GM23248 (cell line): ENCODE results near the gene MBTPS1. TPM values are rescaled to one million over a fixed set of nuclear protein-coding genes. Genes with fewer than 3 reads are reported as not detected.

ENCODE experiments used
- DNase-seq: peaks from one replicate; pipeline ENCODE4 v3.0.0-alpha.2; 2015
- H2AFZ ChIP-seq: fragments of 200-600 bp; sonication (generic); 2 replicates; pipeline ENCODE4 v1.6.1; 2016; ENCODE audit warnings: antibody characterized with exemption
- H3F3A ChIP-seq: fragments of 200-600 bp; sonication (generic); 2 replicates; pipeline ENCODE4 v1.6.1; 2016; ENCODE audit warnings: mild to moderate bottlenecking, antibody characterized with exemption, mixed run types; ENCODE audit not compliant: insufficient read depth
- H3K27ac ChIP-seq: fragments of 200-600 bp; sonication (generic); 2 replicates; pipeline ENCODE4 v1.5.1; 2016; ENCODE audit warnings: mild to moderate bottlenecking
- H3K27me3 ChIP-seq: fragments of 200-600 bp; sonication (generic); replicated peaks from 2 replicates; pipeline ENCODE4 v1.6.1; 2016; ENCODE audit warnings: mild to moderate bottlenecking; ENCODE audit not compliant: insufficient read depth
- H3K36me3 ChIP-seq: fragments of 200-600 bp; sonication (generic); 2 replicates; pipeline ENCODE4 v1.6.1; 2016; ENCODE audit warnings: low read depth, mild to moderate bottlenecking
- H3K4me1 ChIP-seq: fragments of 200-600 bp; sonication (generic); 2 replicates; pipeline ENCODE4 v1.6.1; 2016; ENCODE audit warnings: mild to moderate bottlenecking; ENCODE audit not compliant: insufficient read depth
- H3K4me2 ChIP-seq: fragments of 200-600 bp; sonication (generic); one replicate; pipeline ENCODE4 v1.6.1; 2016; ENCODE audit warnings: mild to moderate bottlenecking; ENCODE audit not compliant: unreplicated experiment
- H3K4me3 ChIP-seq: fragments of 200-600 bp; sonication (generic); 2 replicates; pipeline ENCODE4 v1.5.1; 2016; ENCODE audit warnings: mild to moderate bottlenecking
- H3K79me2 ChIP-seq: fragments of 200-600 bp; sonication (generic); 2 replicates; pipeline ENCODE4 v1.6.1; 2016; ENCODE audit warnings: mild to moderate bottlenecking; ENCODE audit not compliant: insufficient read depth
- H3K9ac ChIP-seq: fragments of 200-600 bp; sonication (generic); 2 replicates; pipeline ENCODE4 v1.6.1; 2016; ENCODE audit warnings: mild to moderate bottlenecking
- H3K9me2 ChIP-seq: fragments of 200-600 bp; sonication (generic); 2 replicates; pipeline ENCODE4 v1.6.1; 2016; ENCODE audit warnings: mixed run types, mild to moderate bottlenecking, moderate library complexity; ENCODE audit not compliant: insufficient read depth
- H3K9me3 ChIP-seq: fragments of 200-600 bp; sonication (generic); one replicate; pipeline ENCODE4 v1.6.1; 2017; ENCODE audit warnings: low read depth
- H4K20me1 ChIP-seq: fragments of 200-600 bp; sonication (generic); 2 replicates; pipeline ENCODE4 v1.6.0; 2016; ENCODE audit not compliant: insufficient read depth
- EZH2 ChIP-seq: fragments of 200-600 bp; sonication (generic); IDR thresholded peaks from 2 replicates; pipeline ENCODE4 v1.6.1; 2018; ENCODE audit warnings: antibody characterized with exemption, mild to moderate bottlenecking; ENCODE audit not compliant: insufficient read depth, poor library complexity, severe bottlenecking
- EZH2phosphoT487 ChIP-seq: fragments of 200-600 bp; sonication (generic); IDR thresholded peaks from 2 replicates; pipeline ENCODE4 v1.6.1; 2018; ENCODE audit warnings: antibody characterized with exemption, moderate library complexity, mild to moderate bottlenecking, low read depth; ENCODE audit not compliant: insufficient read depth
- WGBS, 2 experiments: methylation state at CpG; one replicate each; pipeline ENCODE4 v1.1.6; 2015 to 2017; ENCODE audit warnings: low lambda C conversion rate in 2 of 2, low coverage in 1 of 2; ENCODE audit errors: missing lambda C conversion rate in 2 of 2; 5-methylcytosine and 5-hydroxymethylcytosine counted together
- in situ Hi-C: fragments of 300-500 bp; cut with MboI; formaldehyde crosslinking; loops from 2 replicates; pipeline ENCODE4 v1.15.0; 2020
- polyA plus RNA-seq: library from polyadenylated mRNA; unstranded; fragments of >200 nt; fragmentation: Nextera tagmentation; extraction: Ambion mirVana; gene quantifications from 2 replicates; pipeline ENCODE4 v1.2.1, GENCODE V29; 2016
- total RNA-seq: library from RNA; depleted of rRNA; stranded (reverse); fragments of >200 nt; shearing (Covaris generic); gene quantifications from 2 replicates; pipeline ENCODE4 v1.2.3, GENCODE V29; 2014

MBTPS1 gene
- total and polyA plus RNA-seq, 2 experiments from 2014 or later, result 84.0 to 95.7 TPM

GRCh38 chr16:84080378-84080777, 36.4 kb downstream of the MBTPS1 start:
- H2AFZ ChIP-seq, result no peak overlapping the region
- H3K27ac ChIP-seq, result no peak overlapping the region
- H3K4me3 ChIP-seq, result no peak overlapping the region
- no peaks in the 10 kb centered on the region for H3K27me3 ChIP-seq
- DNase-seq, result no peak
- no peaks in the 10 kb centered on the region for H3K9me2 ChIP-seq
- TF ChIP-seq EZH2 (no peak), EZH2phosphoT487 (no peak)
- H3F3A ChIP-seq, result no peaks in the 10 kb centered on the region
- in situ Hi-C loops, result no loop called here
- H3K36me3 ChIP-seq, result peaks cover 54% of the 10 kb centered on the region
- H3K9me3 ChIP-seq, result no peaks in the 10 kb centered on the region
- H4K20me1 ChIP-seq, result no peaks in the 10 kb centered on the region; the same call in 1 of the 2 replicates
- WGBS, 2 experiments, result 85 to 87% methylated on average over 8 of the region's 8 CpGs
- H3K9ac ChIP-seq, result no peak overlapping the region
- no peak overlapping the region for H3K4me2 ChIP-seq
- no peaks in the 10 kb centered on the region for H3K4me1 ChIP-seq
- H3K79me2 ChIP-seq, result peaks cover 27% of the 10 kb centered on the region

DNA sequence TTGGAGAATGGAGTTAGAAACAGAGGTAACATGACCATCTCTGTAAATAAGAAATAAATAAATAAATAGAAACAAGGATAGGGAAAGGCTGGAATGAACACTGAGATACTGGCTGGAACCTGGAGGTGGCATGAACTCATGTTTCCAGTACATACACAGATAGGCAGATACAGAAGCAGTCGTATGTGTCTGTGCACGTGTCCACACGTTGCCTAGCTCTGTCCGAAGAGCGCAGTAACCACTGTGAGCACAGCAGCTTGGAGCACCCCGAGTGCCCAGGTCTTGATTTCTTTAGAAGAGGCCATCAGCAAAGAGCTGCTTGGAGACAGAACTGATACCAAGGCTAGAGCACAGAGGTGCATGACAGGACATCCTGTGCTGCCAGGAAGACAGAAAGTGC, 37.1 kb downstream of the MBTPS1 start:
- Histone ChIP-seq H3F3A (no peaks in the 10 kb centered on the region), H3K9me2 (no peaks in the 10 kb centered on the region), H2AFZ (no peak overlapping the region), H3K4me3 (no peak overlapping the region), H3K36me3 (peaks cover 53% of the 10 kb centered on the region), H3K27ac (no peak overlapping the region), H3K79me2 (peaks cover 27% of the 10 kb centered on the region), H3K9ac (no peak overlapping the region), H4K20me1 (no peaks in the 10 kb centered on the region; the same call in 1 of the 2 replicates), H3K9me3 (no peaks in the 10 kb centered on the region), H3K27me3 (no peaks in the 10 kb centered on the region), H3K4me1 (no peaks in the 10 kb centered on the region), H3K4me2 (no peak overlapping the region)
- DNase-seq, result no peak
- TF ChIP-seq EZH2phosphoT487, result no peak
- TF ChIP-seq EZH2, result no peak
- WGBS, 2 experiments, result 86 to 87% methylated on average over 6 of the region's 6 CpGs
- in situ Hi-C loops, result no loop called here

DNA sequence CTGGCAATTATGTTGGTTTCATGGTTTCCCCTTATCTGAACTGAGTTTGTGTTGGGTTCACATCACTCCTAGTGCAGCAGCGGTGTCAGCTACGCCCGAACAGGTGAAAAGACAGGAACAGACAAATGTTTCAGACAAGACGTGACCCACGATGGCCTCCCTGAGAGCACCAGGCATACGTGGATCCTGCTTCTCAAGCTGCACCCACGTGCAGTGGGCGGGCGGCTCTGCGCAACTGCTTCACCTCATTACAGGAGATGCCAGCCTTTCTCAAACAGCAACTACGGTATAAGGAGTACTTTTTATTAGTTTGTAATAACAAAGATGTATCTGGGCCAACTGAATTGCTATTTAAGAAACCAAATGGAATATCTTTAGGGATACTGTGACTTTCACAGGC, 41.4 kb downstream of the MBTPS1 start:
- TF ChIP-seq EZH2phosphoT487 (no peak), EZH2 (no peak)
- Histone ChIP-seq H3F3A (no peaks in the 10 kb centered on the region), H2AFZ (no peak overlapping the region), H3K9me3 (no peaks in the 10 kb centered on the region), H3K4me2 (no peak overlapping the region), H3K79me2 (peaks cover 27% of the 10 kb centered on the region), H3K27ac (no peak overlapping the region), H4K20me1 (no peaks in the 10 kb centered on the region; the same call in 1 of the 2 replicates), H3K4me1 (no peaks in the 10 kb centered on the region), H3K9ac (no peak overlapping the region), H3K9me2 (no peaks in the 10 kb centered on the region), H3K27me3 (no peaks in the 10 kb centered on the region), H3K36me3 (peaks cover 42% of the 10 kb centered on the region), H3K4me3 (no peak overlapping the region)
- in situ Hi-C loops, result no loop called here
- 90 to 92% methylated on average over 11 of the region's 11 CpGs for WGBS, 2 experiments
- DNase-seq, result no peak

GRCh38 chr16:84074721-84075120, 42.0 kb downstream of the MBTPS1 start:
- in situ Hi-C loops, result no loop called here
- Histone ChIP-seq H3K4me3 (no peak overlapping the region), H3K9me2 (no peaks in the 10 kb centered on the region), H3K9me3 (no peaks in the 10 kb centered on the region), H3K4me2 (no peak overlapping the region), H3K36me3 (peaks cover 45% of the 10 kb centered on the region), H2AFZ (no peak overlapping the region), H3K9ac (no peak overlapping the region), H3K27ac (no peak overlapping the region), H4K20me1 (no peaks in the 10 kb centered on the region; the same call in 1 of the 2 replicates), H3K79me2 (peaks cover 23% of the 10 kb centered on the region), H3K27me3 (no peaks in the 10 kb centered on the region), H3F3A (no peaks in the 10 kb centered on the region), H3K4me1 (no peaks in the 10 kb centered on the region)
- TF ChIP-seq EZH2phosphoT487 (no peak), EZH2 (no peak)
- no peak for DNase-seq
- WGBS, 2 experiments, result 75 to 84% methylated on average over 3 of the region's 3 CpGs

DNA sequence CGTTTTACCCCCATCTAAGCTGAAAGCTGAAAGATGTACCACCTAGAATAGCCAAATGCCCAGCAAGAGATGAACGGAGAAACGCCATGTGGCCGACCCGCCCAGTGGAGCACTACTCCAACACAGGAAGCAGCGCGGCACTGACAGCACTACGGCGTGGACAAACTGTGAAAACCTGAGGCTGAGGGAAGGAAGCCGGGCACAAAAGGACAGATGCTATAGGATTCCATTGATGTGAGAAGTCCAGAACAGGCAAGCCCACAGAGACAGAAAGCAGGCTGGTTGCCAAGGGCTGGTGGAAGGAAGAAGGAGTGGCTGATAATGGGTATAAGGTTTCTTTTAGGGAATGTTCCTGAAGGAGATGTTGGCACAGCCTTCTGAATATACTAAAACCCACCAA, 44.7 kb downstream of the MBTPS1 start:
- no peak overlapping the region for H3K4me2 ChIP-seq
- no peak overlapping the region for H2AFZ ChIP-seq
- H3K9me3 ChIP-seq, result no peaks in the 10 kb centered on the region
- DNase-seq, result no peak
- no peak overlapping the region for H3K9ac ChIP-seq
- no peaks in the 10 kb centered on the region for H3F3A ChIP-seq
- H4K20me1 ChIP-seq, result no peaks in the 10 kb centered on the region
- H3K27ac ChIP-seq, result no peak overlapping the region
- no peaks in the 10 kb centered on the region for H3K4me1 ChIP-seq
- H3K36me3 ChIP-seq, result peaks cover 54% of the 10 kb centered on the region
- WGBS, 2 experiments, result 93 to 98% methylated on average over 9 to 10 of the region's 10 CpGs
- H3K79me2 ChIP-seq, result peaks cover 8% of the 10 kb centered on the region; the same call in 1 of the 2 replicates
- in situ Hi-C loops, result no loop called here
- TF ChIP-seq EZH2, result no peak
- TF ChIP-seq EZH2phosphoT487, result no peak
- H3K9me2 ChIP-seq, result no peaks in the 10 kb centered on the region
- no peaks in the 10 kb centered on the region for H3K27me3 ChIP-seq
- no peak overlapping the region for H3K4me3 ChIP-seq
